Prostate gland (tissue), 2 donors: Measurements from ENCODE around the gene ATF6B. TPM values are rescaled to one million over a fixed set of nuclear protein-coding genes. Genes with fewer than 3 reads are reported as not detected.

Experiments used
- DNase-seq: peaks from one replicate; pipeline ENCODE4 v3.0.0-alpha.2; 2019; ENCODE audit warnings: low spot score
- H3K27ac ChIP-seq, 2 donors: fragments of 200-600 bp; sonication (generic); 2 replicates each; pipeline ENCODE4 v1.5.1; 2017 to 2019
- H3K27me3 ChIP-seq: fragments of 200-600 bp; sonication (generic); replicated peaks from 2 replicates; pipeline ENCODE4 v1.5.1; 2019; ENCODE audit not compliant: insufficient read depth
- H3K36me3 ChIP-seq, 2 donors: fragments of 200-600 bp; sonication (generic); 1 replicate in 1 of 2; 2 replicates in 1 of 2; pipeline versions ENCODE4 v1.5.1 to v1.8.1; 2017 to 2019
- H3K4me1 ChIP-seq: fragments of 200-600 bp; sonication (generic); replicated peaks from 2 replicates; pipeline ENCODE4 v1.5.1; 2019
- H3K4me3 ChIP-seq, 2 donors: fragments of 200-600 bp; sonication (generic); 2 replicates each; pipeline ENCODE4 v1.5.1; 2017 to 2019
- H3K9me3 ChIP-seq: fragments of 200-600 bp; sonication (generic); 2 replicates; pipeline ENCODE4 v1.5.1; 2017
- POLR2A ChIP-seq: fragments of 450-650 bp; IDR thresholded peaks from one replicate; pipeline ENCODE4 v1.6.1; 2016; ENCODE audit warnings: antibody characterized with exemption, mild to moderate bottlenecking
- POLR2AphosphoS5 ChIP-seq: sonication (generic); formaldehyde crosslinking; IDR thresholded peaks from one replicate; pipeline ENCODE4 v1.6.1; 2017; ENCODE audit warnings: antibody characterized with exemption
- WGBS: methylation state at CpG from one replicate; pipeline ENCODE4 v1.1.5; 2018; 5-methylcytosine and 5-hydroxymethylcytosine counted together
- intact Hi-C: fragments of 100-400 bp; cut with DNase I; formaldehyde crosslinking; loops from one replicate; pipeline ENCODE4 v1.14.2; 2022
- total RNA-seq, 2 donors: library from RNA; depleted of rRNA; stranded (reverse); fragments of >200 nt; gene quantifications; one replicate each; pipeline ENCODE4 v1.1.0, GENCODE V29; 2016
- TF ChIP-seq, protein P1 (sequence below), 4 experiments: fragments of 200-600 bp in 2 of 4; fragments of 450-650 bp in 2 of 4; sonication (generic) in 2 of 4; IDR thresholded peaks; 1 replicate in 3 of 4; 2 replicates in 1 of 4; pipeline ENCODE4 v1.5.1; 2016 to 2019; ENCODE audit warnings: antibody characterized with exemption in 4 of 4, mild to moderate bottlenecking in 2 of 4, moderate library complexity in 2 of 4

ATF6B gene
- total RNA-seq, 2 donors from 2014 or later, result 70.6 to 132 TPM

DNA sequence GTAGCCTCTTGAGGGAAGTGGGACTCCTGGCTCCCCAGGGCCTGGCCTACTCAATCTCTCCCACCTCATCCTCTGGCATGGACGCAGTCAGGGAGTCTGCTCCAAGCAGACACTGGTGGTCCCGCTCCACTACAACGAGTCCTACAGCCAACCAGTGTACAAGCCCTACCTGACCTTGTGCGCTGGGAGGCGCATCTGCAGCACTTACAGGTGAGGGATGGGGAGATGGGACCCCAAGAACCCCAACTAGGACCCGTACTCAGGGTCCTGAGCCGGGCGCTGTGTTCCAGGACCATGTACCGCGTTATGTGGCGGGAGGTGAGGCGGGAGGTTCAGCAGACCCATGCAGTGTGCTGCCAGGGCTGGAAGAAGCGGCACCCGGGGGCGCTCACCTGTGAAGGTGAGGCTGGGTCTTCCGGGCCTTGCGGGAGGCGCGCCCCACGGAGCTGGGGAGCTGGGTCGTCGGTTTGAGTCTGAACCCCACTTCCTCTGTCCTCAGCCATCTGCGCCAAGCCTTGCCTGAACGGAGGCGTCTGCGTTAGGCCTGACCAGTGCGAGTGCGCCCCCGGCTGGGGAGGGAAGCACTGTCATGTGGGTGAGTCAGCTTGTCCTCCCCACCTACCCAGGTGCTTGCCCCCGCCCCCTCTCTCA lies 38.5 kb upstream of the ATF6B start:
- TF ChIP-seq, protein P1, sequence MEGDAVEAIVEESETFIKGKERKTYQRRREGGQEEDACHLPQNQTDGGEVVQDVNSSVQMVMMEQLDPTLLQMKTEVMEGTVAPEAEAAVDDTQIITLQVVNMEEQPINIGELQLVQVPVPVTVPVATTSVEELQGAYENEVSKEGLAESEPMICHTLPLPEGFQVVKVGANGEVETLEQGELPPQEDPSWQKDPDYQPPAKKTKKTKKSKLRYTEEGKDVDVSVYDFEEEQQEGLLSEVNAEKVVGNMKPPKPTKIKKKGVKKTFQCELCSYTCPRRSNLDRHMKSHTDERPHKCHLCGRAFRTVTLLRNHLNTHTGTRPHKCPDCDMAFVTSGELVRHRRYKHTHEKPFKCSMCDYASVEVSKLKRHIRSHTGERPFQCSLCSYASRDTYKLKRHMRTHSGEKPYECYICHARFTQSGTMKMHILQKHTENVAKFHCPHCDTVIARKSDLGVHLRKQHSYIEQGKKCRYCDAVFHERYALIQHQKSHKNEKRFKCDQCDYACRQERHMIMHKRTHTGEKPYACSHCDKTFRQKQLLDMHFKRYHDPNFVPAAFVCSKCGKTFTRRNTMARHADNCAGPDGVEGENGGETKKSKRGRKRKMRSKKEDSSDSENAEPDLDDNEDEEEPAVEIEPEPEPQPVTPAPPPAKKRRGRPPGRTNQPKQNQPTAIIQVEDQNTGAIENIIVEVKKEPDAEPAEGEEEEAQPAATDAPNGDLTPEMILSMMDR (IDR thresholded peaks at IDR 0.05), result no peak
- TF ChIP-seq POLR2A (no peak), POLR2AphosphoS5 (no peak)
- Histone ChIP-seq H3K9me3 (no peaks in the 10 kb centered on the region), H3K27ac (no peak overlapping the region), H3K36me3 (no peaks in the 10 kb centered on the region), H3K4me3 (no peak overlapping the region), H3K27me3 (no peaks in the 10 kb centered on the region), H3K4me1 (no peaks in the 10 kb centered on the region)
- DNase-seq, result no peak
- 86% methylated on average over 27 of the region's 30 CpGs for WGBS
- intact Hi-C loops, result no loop called here

DNA sequence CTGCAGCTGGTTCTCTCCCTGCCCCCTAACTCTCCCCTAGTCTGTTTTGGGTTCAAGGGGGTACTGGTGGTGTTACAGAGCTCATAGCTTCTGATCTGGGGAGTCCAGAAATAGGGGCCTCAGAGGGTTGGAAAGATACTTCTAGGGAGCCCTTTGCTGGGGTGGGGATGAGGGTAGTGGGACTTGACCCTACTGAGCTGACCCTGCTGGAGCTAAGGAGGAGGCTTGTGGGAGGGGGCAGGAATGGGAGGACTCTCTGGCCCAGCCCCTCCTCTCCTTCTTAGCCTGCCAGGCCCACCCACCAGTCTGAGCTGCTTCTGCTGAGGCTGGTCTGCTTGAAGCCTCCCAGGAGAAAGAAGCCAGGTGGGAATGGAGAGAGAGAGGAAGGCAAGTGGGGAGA lies 36.2 kb upstream of the ATF6B start, which contains the start of gene EGFL8:
TSS of gene EGFL8 (plus strand) at position 301 of the 400 bp plus-strand sequence. CDS start 1,571 bp downstream, outside the sequence.
- intact Hi-C loops, result no loop called here
- Histone ChIP-seq H3K27me3 (no peaks in the 10 kb centered on the region), H3K4me1 (no peaks in the 10 kb centered on the region), H3K27ac (no peak within 1 kb of the TSS), H3K36me3 (no peaks in the 10 kb centered on the region), H3K4me3 (no peak within 1 kb of the TSS), H3K9me3 (no peaks in the 10 kb centered on the region)
- no peak for TF ChIP-seq POLR2A
- TF ChIP-seq, protein P1 (IDR thresholded peaks at IDR 0.05), result no peak
- no peak for TF ChIP-seq POLR2AphosphoS5
- no peak for DNase-seq

DNA sequence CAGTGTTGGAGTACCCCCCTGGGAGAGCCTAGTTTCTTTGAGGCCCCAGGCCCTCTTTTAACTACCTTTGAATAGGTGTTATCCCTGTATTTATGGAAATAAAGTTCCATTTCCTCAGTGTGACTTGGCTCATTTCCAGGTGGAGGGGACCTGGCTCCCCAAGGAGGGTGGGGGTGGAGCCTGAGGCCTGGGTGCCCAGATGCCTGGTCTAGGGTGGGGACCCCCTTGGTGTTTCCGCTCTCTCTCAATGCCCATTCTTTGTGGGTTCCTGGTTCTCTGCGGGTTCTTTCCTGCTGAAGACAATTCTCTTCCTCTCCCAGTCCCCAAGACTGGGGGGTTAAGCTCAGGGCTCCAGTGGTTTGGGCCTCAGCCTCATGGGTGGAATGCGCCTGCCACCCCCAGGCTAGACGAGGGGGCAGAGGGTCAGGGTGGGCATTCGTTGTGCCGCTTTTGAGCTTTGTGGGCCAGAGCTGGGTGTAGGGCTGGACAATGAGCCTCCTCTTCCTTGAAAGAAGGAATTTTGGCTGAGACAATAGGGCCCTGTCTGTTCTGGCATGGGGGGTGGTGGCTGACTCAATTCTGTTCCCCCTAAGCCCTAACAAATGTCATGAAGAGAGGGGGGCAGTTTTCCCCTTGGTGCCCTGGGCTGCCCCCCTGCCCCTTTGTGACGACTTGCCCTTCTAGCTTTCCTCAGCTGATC lies 35.7 kb upstream of the ATF6B start:
- no peak for DNase-seq
- intact Hi-C loops, result no loop called here
- no peak overlapping the region for H3K4me3 ChIP-seq
- 86% methylated on average over 7 of the region's 7 CpGs for WGBS
- no peaks in the 10 kb centered on the region for H3K27me3 ChIP-seq
- no peaks in the 10 kb centered on the region for H3K9me3 ChIP-seq
- TF ChIP-seq POLR2A, result no peak
- H3K4me1 ChIP-seq, result no peaks in the 10 kb centered on the region
- no peaks in the 10 kb centered on the region for H3K36me3 ChIP-seq
- no peak overlapping the region for H3K27ac ChIP-seq

DNA sequence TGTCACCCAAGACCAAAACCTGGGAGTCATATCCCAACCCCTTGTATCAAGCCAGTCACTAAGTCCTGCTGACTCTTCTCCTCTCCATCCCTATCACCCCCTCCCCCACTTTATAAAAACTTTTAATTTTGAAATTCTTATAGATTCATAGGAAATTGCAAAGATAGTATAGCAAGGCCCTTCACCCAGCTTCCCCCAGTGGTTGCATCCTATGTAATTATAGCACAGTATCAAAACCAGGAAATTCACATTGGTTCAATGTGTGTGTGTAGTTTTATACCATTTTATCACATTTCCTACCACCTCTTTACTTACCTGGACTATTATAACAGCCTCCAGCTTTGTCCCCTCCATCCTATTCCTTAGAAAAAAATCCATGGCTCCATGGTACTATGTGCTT lies 30.0 kb upstream of the ATF6B start:
- Histone ChIP-seq H3K27ac (no peak overlapping the region), H3K4me1 (peaks cover 9% of the 10 kb centered on the region), H3K4me3 (no peak overlapping the region), H3K36me3 (peaks cover 0 to 5% of the 10 kb centered on the region in 2 donors), H3K27me3 (no peaks in the 10 kb centered on the region), H3K9me3 (no peaks in the 10 kb centered on the region)
- no peak for DNase-seq
- TF ChIP-seq, protein P1 (IDR thresholded peaks at IDR 0.05), result no peak
- TF ChIP-seq POLR2A, result no peak
- no peak for TF ChIP-seq POLR2AphosphoS5
- intact Hi-C loops, result loop anchor here (10.0 kb wide), 2 partner anchors 193 to 253 kb away; partner anchors contain the start of gene ZBTB12

DNA sequence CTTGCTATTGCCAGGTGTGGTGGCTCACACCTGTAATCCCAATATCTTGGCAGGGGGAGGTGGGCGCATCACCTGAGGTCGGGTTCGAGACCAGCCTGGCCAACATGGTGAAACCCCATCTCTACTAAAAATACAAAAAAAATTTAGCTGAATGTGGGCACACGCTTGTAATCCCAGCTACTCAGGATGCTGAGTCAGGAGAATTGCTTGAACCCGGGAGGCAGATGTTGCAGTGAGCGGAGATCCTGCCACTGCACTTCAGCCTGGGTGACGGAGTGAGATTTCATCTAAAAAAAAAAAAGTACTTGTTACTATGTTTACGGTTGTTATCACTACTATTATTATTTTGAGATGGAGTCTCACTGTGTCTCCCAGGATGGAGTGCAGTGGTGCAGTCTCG lies 28.8 kb upstream of the ATF6B start:
- DNase-seq, result no peak
- WGBS, result 91% methylated on average over 9 of the region's 9 CpGs

More for the DNA sequence above, 28.8 kb upstream of the ATF6B start:
- H3K27ac ChIP-seq, result no peak overlapping the region
- H3K4me1 ChIP-seq, result peaks cover 14% of the 10 kb centered on the region
- intact Hi-C loops, result loop anchor here (10.0 kb wide), 2 partner anchors 192 to 252 kb away; partner anchors contain the start of gene ZBTB12
- H3K36me3 ChIP-seq, result peaks cover 0 to 5% of the 10 kb centered on the region in 2 donors
- no peaks in the 10 kb centered on the region for H3K9me3 ChIP-seq
- no peak overlapping the region for H3K4me3 ChIP-seq
- TF ChIP-seq, protein P1 (IDR thresholded peaks at IDR 0.05), result no peak
- TF ChIP-seq POLR2AphosphoS5 (no peak), POLR2A (no peak)
- no peaks in the 10 kb centered on the region for H3K27me3 ChIP-seq
